ENCODE measurements around the gene SHISA5. TPM values are rescaled to one million over a fixed set of nuclear protein-coding genes. Genes with fewer than 3 reads are reported as not detected.
A peak's percentile ranks its signal among the peaks of the same experiment; 100 is the strongest.

The SHISA5 gene
- total RNA-seq, 2 donors from 2014 or later, result 66.9 to 120 TPM

- Histone ChIP-seq H3K27ac (peak overlapping the region; percentile 91 to 94), H3K4me1 (peaks cover 0 to 70% of the 10 kb centered on the region in 2 donors), H3K27me3 (no peaks in the 10 kb centered on the region), H3K4me3 (peak overlapping the region; percentile 79 to 82), H3K9me3 (no peaks in the 10 kb centered on the region), H3K36me3 (no peaks in the 10 kb centered on the region)
- no peak for DNase-seq (ENCODE audit: low spot score)
- no peak for TF ChIP-seq CTCF (IDR thresholded peaks at IDR 0.05)
Observed at GRCh38 chr3:48429317-48429959, 74.5 kb downstream of the SHISA5 start.

- H3K36me3 ChIP-seq, result no peaks in the 10 kb centered on the region
- peak overlapping the region; percentile 79 to 82 for H3K4me3 ChIP-seq
- no peak for DNase-seq (ENCODE audit: low spot score)
- H3K27me3 ChIP-seq, result no peaks in the 10 kb centered on the region
- no peak for TF ChIP-seq CTCF (IDR thresholded peaks at IDR 0.05)
- peaks cover 0 to 70% of the 10 kb centered on the region in 2 donors for H3K4me1 ChIP-seq
- no peaks in the 10 kb centered on the region for H3K9me3 ChIP-seq
- H3K27ac ChIP-seq, result peak overlapping the region; percentile 91 to 94
Observed at GRCh38 chr3:48428572-48429316, 75.2 kb downstream of the SHISA5 start.

GRCh38 chr3:48428088-48428571 is 75.8 kb downstream of the SHISA5 start:
- no peak for DNase-seq (ENCODE audit: low spot score)
- no peaks in the 10 kb centered on the region for H3K27me3 ChIP-seq
- peaks cover 0 to 70% of the 10 kb centered on the region in 2 donors for H3K4me1 ChIP-seq
- peak overlapping the region; percentile 79 to 82 for H3K4me3 ChIP-seq
- H3K36me3 ChIP-seq, result no peaks in the 10 kb centered on the region
- no peaks in the 10 kb centered on the region for H3K9me3 ChIP-seq
- peak overlapping the region; percentile 91 to 94 for H3K27ac ChIP-seq
- no peak for TF ChIP-seq CTCF (IDR thresholded peaks at IDR 0.05)

- Histone ChIP-seq H3K27ac (peak overlapping the region; percentile 91 to 94), H3K36me3 (no peaks in the 10 kb centered on the region), H3K4me1 (peaks cover 0 to 76% of the 10 kb centered on the region in 2 donors), H3K27me3 (no peaks in the 10 kb centered on the region), H3K9me3 (no peaks in the 10 kb centered on the region), H3K4me3 (peak overlapping the region; percentile 79 to 82)
- TF ChIP-seq CTCF (IDR thresholded peaks at IDR 0.05), result no peak
- no peak for DNase-seq (ENCODE audit: low spot score)
Observed at GRCh38 chr3:48427630-48427962, 76.4 kb downstream of the SHISA5 start.

GRCh38 chr3:48426944-48427629 is 76.9 kb downstream of the SHISA5 start:
- Histone ChIP-seq H3K4me3 (peak overlapping the region; percentile 79 to 82), H3K9me3 (no peaks in the 10 kb centered on the region), H3K36me3 (no peaks in the 10 kb centered on the region), H3K27me3 (no peaks in the 10 kb centered on the region), H3K4me1 (peaks cover 0 to 81% of the 10 kb centered on the region in 2 donors), H3K27ac (peak overlapping the region; percentile 91 to 94)
- DNase-seq (ENCODE audit: low spot score), result no peak
- TF ChIP-seq CTCF (IDR thresholded peaks at IDR 0.05), result no peak
